Stimulated activated naive CD4-positive, alpha-beta T cell treated with Interleukin-2 at 50 U/mL for 16 hours (primary cell): Measurements from ENCODE around the gene SERPINF2.
A peak's percentile ranks its signal among the peaks of the same experiment; 100 is the strongest.
"Not testable (repeated sequence)": the region's sequence is repeated elsewhere in the genome, so short reads cannot be mapped to it uniquely, and the experiment has no call there.

ENCODE experiments used
- DNase-seq: peaks from one replicate; lab custom pipeline; 2025; lab: John Stamatoyannopoulos, UW

SERPINF2 gene

DNA sequence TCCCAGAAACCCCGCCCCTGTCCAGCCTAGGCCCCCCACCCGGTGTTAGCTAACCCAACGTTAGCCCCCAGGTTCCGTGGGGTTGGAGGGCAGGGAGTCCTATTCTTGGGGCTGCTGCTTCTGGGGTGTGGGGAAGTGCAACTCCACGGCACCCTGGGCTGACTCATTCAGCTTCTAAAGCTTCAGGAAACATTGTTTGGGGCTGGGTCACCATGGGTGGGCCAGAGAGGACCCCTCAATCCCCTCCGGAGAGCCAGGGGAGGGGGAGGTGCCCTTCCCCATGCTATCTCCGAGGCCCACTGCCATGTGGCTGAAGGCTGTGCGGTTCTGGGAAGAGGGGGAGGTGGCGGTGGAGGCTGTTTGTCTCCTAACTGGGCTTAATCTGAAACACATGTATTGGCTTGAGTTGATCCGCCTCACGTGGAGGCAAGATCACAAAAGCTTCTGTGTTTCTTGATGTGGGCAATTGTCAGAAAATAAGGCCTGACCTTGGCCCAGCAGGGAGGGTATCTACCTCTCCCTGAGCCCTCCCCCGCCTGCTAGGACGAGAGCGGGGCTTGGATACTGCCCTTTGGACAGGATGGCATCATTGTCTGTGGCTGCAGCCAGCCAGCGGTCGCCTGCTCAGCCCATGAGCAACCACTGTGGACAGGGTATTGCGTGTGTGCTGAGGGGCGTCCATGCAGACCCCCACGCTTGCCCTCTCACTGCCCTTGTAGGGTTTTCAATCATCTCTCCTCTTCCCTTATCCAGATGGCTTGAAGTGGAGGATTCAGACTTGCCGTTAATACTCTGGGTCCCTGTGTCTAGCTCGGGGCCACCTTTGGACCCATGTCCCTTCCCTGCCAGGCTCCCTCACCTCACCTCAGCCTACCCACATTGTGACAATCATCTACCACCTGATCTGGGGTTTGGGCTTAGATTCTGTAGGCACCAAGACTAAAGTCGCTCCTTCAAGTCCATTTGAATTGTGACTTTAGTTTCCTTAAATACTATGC lies 20.5 kb downstream of the SERPINF2 start:
- no peak for DNase-seq

DNA sequence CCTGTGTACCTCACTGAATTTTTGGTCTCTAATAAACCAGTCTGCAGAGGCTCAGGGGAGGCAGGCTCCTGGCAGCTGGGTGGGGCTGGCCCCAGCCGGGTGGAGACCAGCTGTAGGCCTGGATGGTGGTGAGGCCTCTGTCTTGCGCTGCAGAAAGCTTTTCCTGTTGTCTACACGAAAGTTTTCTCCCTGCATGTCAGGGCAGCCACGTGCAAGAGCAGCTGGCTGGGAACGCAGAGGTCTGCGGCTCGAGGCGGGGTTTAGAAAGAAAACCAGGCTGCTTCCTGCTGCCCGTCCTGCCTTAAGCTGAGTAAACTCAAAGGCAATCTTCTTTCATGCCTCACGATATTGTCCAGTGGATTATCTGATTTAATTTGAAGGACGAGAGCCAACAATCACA lies 21.6 kb downstream of the SERPINF2 start:
- peak; percentile 11 for DNase-seq

DNA sequence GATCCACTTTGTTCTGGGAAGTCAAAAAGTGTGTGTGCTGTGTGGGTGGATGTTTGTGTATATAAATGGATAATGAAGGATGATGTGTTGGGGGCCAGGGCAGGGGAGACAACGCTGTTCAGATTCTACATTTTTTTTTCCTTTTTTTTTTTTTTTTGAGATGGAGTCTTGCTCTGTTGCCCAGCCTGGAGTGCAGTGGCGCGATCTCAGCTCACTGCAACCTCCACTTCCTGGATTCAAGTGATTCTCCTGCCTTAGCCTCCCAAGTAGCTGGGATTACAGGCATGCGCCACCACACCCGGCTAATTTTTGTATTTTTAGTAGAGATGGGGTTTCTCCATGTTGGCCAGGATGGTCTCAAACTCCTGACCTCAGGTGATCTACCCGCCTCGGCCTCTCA lies 22.0 kb downstream of the SERPINF2 start:
- DNase-seq: not testable (repeated sequence)

DNA sequence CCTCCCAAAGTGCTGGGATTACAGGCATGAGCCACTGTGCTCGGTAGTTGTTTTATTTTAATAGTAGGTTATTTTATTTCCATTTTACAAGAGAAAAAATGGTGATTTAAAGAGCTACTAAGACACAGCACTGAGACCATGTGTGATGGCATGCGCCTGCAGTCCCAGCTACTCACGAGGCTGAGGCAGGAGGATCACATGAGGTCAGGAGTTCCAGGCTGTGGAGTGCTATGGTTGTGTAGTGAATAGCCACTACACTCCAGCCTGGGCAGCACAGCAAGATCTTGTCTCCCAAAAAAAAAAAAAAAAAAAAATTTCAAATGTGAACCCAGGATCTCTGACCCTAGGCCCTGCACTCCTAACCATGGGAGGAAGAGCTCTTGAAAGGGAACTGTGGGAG lies 22.9 kb downstream of the SERPINF2 start:
- no peak for DNase-seq

DNA sequence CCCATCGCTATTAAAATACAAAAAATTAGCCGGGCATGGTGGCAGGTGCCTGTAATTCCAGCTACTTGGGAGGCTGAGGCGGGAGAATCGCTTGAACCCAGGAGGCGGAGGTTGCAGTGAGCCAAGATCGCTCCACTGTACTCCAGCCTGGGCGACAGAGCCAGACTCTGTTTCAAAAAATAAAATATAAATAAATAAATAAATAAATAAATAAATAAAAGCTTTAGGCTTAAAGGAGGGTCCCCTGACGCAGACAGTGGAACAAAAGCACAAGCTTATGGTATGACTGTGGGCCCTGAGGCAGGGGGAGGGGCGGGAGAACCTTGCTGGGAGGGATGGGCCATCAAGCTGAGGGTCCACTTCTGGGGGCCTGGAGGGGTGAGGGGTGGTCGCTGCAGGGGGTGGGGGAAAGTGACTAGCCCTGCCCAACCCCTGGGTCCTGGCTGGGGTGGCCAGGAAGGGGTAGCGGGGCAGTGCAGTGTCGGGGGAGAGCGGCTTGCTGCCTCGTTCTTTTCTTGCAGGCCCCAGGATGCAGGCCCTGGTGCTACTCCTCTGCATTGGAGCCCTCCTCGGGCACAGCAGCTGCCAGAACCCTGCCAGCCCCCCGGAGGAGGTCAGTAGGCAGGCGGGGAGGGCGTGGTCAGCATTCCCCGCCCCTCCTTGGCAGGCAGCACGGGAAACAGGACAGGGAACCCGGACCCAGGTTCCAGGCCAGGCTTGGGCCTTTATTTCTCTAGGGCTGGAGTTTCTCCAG lies 23.9 kb downstream of the SERPINF2 start:
- DNase-seq: no peak

DNA sequence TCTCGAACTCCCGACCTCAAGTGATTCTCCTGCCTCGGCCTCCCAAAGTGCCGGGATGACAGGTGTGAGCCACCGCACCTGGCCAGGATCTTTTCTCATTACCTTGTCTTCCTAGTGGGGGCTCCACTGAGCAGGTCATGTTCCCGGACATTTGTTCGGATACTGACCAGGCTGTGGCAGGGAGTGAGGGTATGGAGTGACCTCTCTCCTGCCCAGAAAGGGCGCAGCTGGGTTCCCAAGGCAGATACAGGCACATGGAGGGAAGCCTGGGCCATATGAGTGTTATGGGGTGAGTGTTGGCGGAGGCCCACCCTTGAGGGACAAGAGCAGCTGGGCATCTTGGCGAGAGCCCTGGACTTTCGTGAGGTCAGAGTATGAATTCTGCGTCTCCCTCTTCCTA lies 24.7 kb downstream of the SERPINF2 start:
- DNase-seq: no peak

DNA sequence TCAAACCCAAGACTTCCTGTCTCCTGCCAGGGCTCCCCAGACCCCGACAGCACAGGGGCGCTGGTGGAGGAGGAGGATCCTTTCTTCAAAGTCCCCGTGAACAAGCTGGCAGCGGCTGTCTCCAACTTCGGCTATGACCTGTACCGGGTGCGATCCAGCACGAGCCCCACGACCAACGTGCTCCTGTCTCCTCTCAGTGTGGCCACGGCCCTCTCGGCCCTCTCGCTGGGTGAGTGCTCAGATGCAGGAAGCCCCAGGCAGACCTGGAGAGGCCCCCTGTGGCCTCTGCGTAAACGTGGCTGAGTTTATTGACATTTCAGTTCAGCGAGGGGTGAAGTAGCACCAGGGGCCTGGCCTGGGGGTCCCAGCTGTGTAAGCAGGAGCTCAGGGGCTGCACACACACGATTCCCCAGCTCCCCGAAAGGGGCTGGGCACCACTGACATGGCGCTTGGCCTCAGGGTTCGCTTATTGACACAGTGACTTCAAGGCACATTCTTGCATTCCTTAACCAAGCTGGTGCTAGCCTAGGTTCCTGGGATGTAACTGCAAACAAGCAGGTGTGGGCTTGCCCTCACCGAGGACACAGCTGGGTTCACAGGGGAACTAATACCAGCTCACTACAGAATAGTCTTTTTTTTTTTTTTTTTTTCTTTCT lies 27.3 kb downstream of the SERPINF2 start:
- DNase-seq: no peak

DNA sequence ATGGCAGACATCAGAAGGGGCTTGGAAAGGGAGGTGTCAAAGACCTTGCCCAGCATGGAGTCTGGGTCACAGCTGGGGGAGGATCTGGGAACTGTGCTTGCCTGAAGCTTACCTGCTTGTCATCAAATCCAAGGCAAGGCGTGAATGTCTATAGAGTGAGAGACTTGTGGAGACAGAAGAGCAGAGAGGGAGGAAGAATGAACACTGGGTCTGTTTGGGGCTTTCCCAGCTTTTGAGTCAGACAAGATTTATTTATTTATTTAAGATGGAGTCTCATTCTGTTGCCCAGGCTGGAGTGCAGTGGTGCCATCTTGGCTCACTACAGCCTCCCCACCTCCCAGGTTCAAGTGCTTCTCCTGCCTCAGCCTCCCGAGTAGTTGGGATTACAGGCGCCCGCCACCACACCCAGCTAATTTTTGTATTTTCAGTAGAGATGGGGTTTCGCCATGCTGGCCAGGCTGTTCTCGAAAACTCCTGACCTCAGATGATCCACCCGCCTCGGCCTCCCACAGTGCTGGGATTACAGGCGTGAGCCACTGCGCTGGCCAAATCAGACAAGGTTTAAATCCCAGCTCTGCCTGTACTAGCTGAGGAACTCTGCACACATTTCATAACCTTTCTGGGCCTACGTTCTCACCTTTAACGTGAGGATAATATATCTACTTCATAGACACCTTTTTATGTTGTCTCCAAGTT lies 30.5 kb downstream of the SERPINF2 start:
- DNase-seq: not testable (repeated sequence)

DNA sequence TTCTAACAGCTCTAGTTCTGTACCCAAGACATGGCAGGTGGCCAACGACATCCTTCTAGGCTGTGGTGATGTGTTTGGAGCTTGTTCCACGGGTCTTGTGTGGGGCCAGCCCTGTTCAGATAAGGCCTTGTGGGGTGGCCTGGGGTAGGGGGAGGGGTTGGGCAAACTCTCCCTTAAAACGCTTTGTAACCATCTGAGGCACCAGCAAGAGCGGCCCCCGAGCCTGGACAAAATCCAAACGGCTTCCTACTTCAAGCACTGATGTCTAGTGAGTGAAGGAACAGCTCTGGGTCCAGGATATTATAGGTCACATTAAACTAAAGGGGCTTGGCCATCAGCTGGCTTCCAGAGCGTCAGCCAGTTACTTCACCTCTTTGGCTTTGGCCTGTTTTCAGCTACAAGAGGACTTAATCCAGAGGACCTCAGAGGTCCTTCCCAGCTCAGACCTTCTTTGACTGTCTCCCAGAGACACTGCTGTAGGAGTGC lies 31.1 kb downstream of the SERPINF2 start:
- no peak for DNase-seq

DNA sequence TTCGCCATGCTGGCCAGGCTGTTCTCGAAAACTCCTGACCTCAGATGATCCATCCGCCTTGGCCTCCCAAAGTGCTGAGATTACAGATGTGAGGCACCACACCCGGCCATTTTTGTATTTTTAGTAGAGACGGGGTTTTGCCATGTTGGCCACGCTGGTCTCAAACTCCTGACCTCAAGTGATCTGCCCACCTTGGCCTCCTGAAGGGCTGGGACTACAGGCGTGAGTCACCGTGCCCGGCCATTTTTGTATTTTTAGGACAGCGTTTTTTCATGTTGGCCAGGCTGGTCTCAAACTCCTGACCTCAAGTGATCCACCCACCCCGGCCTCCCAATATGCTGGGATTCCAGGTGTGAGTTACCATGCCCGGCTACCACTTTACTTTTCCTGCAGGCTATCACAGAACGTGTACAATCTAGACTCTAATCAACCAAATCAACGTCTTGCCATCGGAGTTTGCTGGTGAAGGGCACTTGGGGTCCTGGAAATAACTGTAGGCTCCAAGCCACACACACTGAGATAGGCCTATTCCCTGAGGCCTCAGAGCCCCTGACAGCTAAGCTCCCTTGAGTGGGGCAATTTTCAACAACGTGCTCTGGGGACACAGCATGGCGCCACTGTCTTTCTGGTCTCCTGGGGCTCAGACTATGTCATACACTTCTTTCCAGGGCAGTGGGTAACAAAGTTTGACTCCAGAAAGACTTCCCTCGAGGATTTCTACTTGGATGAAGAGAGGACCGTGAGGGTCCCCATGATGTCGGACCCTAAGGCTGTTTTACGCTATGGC lies 31.9 kb downstream of the SERPINF2 start:
- DNase-seq: no peak

DNA sequence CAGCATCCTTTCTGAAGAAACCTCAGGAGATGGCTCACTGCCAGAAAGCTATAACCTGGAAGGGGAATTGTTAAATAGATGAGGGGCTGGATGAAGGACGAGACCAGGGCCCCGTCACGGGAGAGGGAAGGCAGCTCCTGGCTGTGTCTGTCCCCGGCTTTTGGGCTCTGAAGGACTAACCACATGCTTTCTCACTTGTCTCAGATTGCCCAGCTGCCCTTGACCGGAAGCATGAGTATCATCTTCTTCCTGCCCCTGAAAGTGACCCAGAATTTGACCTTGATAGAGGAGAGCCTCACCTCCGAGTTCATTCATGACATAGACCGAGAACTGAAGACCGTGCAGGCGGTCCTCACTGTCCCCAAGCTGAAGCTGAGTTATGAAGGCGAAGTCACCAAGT lies 33.7 kb downstream of the SERPINF2 start:
- no peak for DNase-seq

DNA sequence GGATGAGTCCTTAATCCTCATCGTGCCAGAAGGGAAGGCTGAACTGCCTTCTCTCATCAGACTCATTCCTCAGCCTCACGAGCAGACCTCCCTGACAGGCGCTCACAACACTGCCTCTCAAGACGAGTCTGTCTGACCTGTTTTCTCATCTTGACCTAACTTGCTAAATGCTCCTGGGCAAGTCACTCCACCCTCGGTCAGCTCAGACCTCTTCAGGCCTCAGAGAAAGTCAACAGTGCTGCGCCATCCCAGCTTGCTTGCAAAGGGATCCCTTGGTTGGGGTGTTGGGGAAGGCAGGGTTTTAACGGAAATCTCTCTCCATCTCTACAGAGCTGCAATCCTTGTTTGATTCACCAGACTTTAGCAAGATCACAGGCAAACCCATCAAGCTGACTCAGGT lies 34.2 kb downstream of the SERPINF2 start:
- no peak for DNase-seq

DNA sequence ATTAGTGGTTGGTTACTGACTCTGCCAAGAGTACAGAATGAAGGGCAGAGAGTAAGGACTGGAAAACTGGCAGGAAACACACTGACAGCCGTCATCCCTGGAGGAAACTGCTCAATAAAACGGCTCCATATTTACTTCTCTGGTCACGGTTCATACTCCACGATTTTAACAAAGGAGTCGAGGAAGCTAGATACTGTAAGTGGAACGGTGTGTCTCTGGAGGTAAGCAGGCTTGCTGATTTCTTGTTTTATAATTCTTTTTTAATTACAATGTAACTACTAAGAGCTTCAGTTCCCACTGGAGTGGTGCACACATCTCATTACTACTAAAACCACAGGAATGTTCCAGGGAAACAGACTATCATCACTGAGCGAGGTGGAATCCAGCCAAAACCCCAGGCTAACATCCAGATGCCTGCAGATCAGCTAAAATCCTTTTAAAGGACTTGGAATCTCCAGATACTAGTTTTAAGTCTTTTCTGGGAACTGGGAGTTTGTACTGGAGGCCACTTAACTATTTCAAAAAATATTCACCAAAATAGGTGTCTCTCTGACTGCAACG lies 37.0 kb downstream of the SERPINF2 start:
- DNase-seq: no peak

DNA sequence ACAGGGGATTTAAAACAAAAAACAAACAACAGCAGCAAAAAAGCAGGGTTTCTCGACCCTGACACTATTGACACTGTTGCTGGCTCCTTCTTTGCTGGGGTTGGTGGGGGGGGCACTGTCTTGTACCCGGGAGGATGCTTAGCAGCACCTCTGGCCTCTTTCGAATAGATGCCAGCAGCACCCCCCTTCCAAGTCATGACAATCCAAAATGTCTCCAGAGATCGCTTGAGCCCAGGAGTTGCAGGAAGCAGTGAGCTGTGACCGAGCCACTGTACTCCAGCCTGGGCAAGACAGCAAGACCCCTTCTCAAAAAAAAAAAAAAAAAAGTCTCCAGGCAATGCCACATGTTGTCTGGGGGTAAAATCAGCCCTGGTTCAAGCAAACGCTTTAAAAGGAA lies 39.5 kb downstream of the SERPINF2 start:
- no peak for DNase-seq

DNA sequence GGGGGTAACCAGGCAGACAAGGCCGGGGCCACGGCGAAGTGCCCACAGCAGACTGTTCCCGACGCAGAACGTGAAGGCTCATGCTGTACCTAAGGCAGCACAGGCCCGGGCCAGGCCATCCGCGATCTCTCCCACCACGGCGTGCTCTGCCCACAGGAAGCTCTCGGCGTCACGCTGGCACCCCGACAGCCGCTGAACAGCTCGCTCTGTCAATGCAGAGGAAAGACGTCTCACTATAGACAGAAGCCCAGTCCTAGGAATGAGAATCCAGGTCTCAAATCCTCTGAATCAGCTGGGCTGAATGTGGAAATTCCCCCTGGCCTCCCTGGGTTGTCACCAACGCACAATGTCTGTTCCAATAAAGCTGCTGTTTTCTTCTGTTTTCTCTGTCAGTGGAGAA lies 40.6 kb downstream of the SERPINF2 start:
- DNase-seq: no peak

DNA sequence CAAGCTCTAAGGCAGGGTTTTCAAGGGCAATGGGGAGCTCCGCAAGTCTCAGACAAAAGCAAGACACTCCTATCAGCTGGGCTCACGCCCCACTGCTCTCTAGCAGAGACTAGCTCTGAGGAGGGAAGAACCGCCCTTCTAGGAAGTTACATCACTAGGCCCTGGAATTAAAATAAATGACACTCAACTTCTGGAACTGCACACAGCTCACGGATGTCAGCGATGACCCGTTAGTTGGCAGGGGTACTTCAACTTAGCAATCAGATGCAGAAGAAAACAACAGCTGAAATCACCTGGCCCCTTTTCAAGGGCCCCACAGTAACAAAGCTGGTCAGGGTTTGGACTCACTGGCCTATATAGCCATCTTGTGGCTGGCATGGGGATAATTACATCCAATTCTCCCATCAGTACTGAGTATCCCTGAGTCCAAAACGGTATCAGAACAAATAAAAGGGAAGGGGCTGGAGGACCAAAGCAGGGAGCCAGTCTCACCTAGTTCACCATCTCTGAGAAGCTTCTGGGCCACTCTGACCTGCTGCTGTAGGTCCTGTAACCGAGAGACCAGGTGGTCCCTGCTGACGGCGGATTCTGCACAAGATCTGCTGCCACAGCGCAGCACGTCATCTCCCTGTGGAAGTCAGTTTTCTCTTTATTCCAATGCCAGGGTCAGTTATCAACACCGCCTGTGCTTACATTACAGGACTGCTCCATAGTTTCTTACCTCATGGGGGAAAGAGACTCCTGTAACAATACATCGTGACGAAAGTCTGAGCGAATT lies 41.4 kb downstream of the SERPINF2 start:
- DNase-seq: no peak

DNA sequence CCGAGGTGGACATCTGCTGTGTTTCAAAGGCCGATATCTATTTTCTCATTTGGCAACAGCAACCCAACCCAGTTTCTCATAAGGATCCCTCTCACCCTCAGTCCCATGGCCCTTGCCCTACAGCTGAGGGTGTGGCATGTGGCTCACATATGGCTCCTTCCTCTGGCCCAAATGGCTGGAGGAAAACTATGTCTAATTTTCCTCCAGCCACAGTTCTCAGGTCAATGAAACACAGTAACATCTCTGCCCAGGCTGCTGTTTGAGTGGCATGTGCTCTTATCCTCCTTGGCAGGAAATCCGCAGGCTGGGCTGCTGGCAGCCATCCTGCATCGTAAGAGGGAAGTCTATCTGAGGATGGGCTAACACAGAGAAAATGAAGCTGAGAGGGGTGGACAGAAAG lies 43.3 kb downstream of the SERPINF2 start:
- no peak for DNase-seq

DNA sequence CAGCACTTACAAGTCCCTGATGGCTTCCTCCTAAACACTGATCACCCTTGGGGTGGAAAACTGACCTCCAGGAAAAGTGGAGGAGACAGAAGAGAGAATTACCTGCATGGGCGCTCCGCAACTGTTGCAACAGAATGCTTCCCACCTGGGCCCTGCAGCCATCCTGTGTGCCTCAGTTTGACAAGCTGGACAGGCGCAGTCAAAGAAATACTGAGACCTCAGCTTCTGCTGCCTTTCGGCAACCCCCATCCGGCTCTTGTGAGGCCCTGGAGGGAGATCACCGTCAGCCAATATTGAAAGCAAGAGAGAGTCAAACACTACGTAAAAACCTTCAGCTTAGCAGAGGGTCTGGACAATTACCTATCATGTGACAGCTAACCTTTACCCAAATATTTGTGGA lies 44.0 kb downstream of the SERPINF2 start:
- DNase-seq: no peak

DNA sequence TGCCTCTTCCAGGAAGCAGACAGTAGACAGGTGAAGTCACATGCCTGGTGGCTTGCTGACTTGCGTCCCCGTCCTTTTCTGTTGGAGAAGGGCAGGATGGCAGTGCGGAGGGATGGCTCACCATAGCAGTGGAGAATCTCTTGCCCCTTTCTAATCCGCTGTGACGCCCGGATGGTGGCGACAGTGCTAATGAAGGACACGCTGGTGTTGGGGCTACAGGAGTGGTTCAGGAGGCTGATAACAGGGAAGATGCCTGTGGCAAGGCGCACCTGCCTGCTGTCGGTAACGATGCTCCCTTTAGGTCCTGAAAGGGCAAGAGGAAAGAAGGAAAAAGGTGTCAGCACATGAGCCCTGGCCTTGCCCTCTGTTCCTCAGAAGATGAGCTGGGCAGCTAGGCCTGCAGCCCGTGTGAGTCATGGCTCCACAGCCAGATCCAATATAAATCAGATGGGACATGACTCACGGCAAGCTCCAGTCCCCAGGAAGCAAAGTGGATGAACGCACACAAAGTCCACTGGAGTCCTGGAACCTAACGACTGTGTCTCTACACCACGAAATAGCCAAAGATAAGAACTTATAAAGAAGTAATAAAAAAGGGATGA lies 44.7 kb downstream of the SERPINF2 start:
- DNase-seq: no peak
